IMR-90 (cell line): Measurements from ENCODE around the gene CD96. TPM values are rescaled to one million over a fixed set of nuclear protein-coding genes. Genes with fewer than 3 reads are reported as not detected.

Experiments
- ATAC-seq: fragments of 200-7000 bp; cut with Tn5 transposase; 2 replicates; pipeline ENCODE4 v1.9.1; 2020; ENCODE audit warnings: low read depth, mild to moderate bottlenecking, moderate library complexity
- BruUV-seq: library from RNA; stranded (reverse); fragments of 400-500 nt; replicated peaks from 2 replicates; lab custom pipeline; 2021; lab: Mats Ljungman, UMichigan
- CTCF ChIA-PET: fragments of 300-600 bp; formaldehyde crosslinking; extraction: SDS; loops from one replicate; lab custom pipeline; 2021; ENCODE audit warnings: antibody characterized with exemption; lab: Yijun Ruan, JAX
- POLR2A ChIA-PET: fragments of 300-600 bp; sonication (Branson Sonifier 250); formaldehyde crosslinking; loops from one replicate; lab custom pipeline; 2022; ENCODE audit warnings: antibody characterized with exemption; ENCODE audit not compliant: unreplicated experiment; lab: Charles Lee
- DNase-seq: peaks from one replicate; pipeline ENCODE4 v3.0.0; 2013
- H2AFZ ChIP-seq: replicated peaks from 2 replicates; pipeline ENCODE3; 2013; ENCODE audit warnings: low read length, mild to moderate bottlenecking; ENCODE audit not compliant: poor library complexity
- H2AK5ac ChIP-seq: 2 replicates; pipeline ENCODE4 v1.6.1; 2013; ENCODE audit warnings: low read depth, low read length, inconsistent platforms
- H2AK9ac ChIP-seq: replicated peaks from 2 replicates; pipeline ENCODE3; 2013; ENCODE audit warnings: mild to moderate bottlenecking, low read depth, low read length, moderate library complexity; ENCODE audit not compliant: poor library complexity
- H2BK120ac ChIP-seq: 2 replicates; pipeline ENCODE4 v1.6.1; 2013; ENCODE audit warnings: low read depth, low read length, inconsistent platforms
- H2BK15ac ChIP-seq: 3 replicates; pipeline ENCODE4 v1.6.1; 2013; ENCODE audit warnings: low read depth, low read length, inconsistent platforms
- H2BK20ac ChIP-seq: 2 replicates; pipeline ENCODE4 v1.6.1; 2013; ENCODE audit warnings: low read depth, mild to moderate bottlenecking, inconsistent platforms, low read length, moderate library complexity
- H2BK5ac ChIP-seq: 2 replicates; pipeline ENCODE4 v1.6.1; 2013; ENCODE audit warnings: mild to moderate bottlenecking, low read depth, low read length, inconsistent platforms; ENCODE audit not compliant: poor library complexity, severe bottlenecking
- H3K14ac ChIP-seq: replicated peaks from 2 replicates; pipeline ENCODE4 v1.6.1; 2013; ENCODE audit warnings: low read depth, low read length, inconsistent platforms
- H3K18ac ChIP-seq: 2 replicates; pipeline ENCODE4 v1.6.1; 2013; ENCODE audit warnings: low read depth, low read length, control low read depth
- H3K23ac ChIP-seq: 2 replicates; pipeline ENCODE4 v1.6.1; 2013; ENCODE audit warnings: low read depth, low read length, inconsistent platforms
- H3K27ac ChIP-seq: 2 replicates; pipeline ENCODE4 v1.5.1; 2013; ENCODE audit warnings: mild to moderate bottlenecking, control low read depth, low read length; ENCODE audit not compliant: insufficient read depth
- H3K27me3 ChIP-seq: 2 replicates; pipeline ENCODE4 v1.6.1; 2013; ENCODE audit warnings: low read length; ENCODE audit not compliant: control insufficient read depth, insufficient read depth
- H3K36me3 ChIP-seq: 2 replicates; pipeline ENCODE4 v1.6.1; 2013; ENCODE audit warnings: low read length, mixed read lengths; ENCODE audit not compliant: control insufficient read depth, insufficient read depth
- H3K4ac ChIP-seq: 2 replicates; pipeline ENCODE4 v1.6.1; 2013; ENCODE audit warnings: low read depth, low read length, inconsistent platforms
- H3K4me1 ChIP-seq: 2 replicates; pipeline ENCODE4 v1.6.1; 2013; ENCODE audit warnings: low read length, mixed read lengths; ENCODE audit not compliant: control insufficient read depth, insufficient read depth
- H3K4me2 ChIP-seq: 2 replicates; pipeline ENCODE4 v1.6.1; 2013; ENCODE audit warnings: low read depth, mild to moderate bottlenecking, control low read depth, low read length, moderate library complexity
- H3K4me3 ChIP-seq: 2 replicates; pipeline ENCODE4 v1.5.1; 2013; ENCODE audit warnings: low read depth, mild to moderate bottlenecking, control low read depth, low read length, moderate library complexity; ENCODE audit not compliant: insufficient read depth
- H3K56ac ChIP-seq: 2 replicates; pipeline ENCODE4 v1.6.1; 2013; ENCODE audit warnings: low read length, inconsistent platforms; ENCODE audit not compliant: insufficient read depth; ENCODE audit errors: extremely low read depth
- H3K79me1 ChIP-seq, 2 experiments: 2 replicates each; pipeline ENCODE4 v1.6.1; 2013; ENCODE audit warnings: low read length in 2 of 2, inconsistent platforms in 1 of 2, low read depth in 1 of 2
- H3K9ac ChIP-seq: 2 replicates; pipeline ENCODE4 v1.6.1; 2013; ENCODE audit warnings: low read depth, low read length, control low read depth
- H3K9me1 ChIP-seq: 2 replicates; pipeline ENCODE4 v1.6.1; 2013; ENCODE audit warnings: low read length, inconsistent platforms; ENCODE audit not compliant: insufficient read depth
- H3K9me3 ChIP-seq: 2 replicates; pipeline ENCODE4 v1.6.1; 2013; ENCODE audit warnings: low read length; ENCODE audit not compliant: control insufficient read depth, insufficient read depth
- H4K20me1 ChIP-seq: 2 replicates; pipeline ENCODE4 v1.6.1; 2013; ENCODE audit warnings: low read length, inconsistent platforms; ENCODE audit not compliant: insufficient read depth
- H4K5ac ChIP-seq: 2 replicates; pipeline ENCODE4 v1.6.1; 2013; ENCODE audit warnings: mild to moderate bottlenecking, low read depth, low read length, control low read depth
- H4K8ac ChIP-seq, 2 experiments: 2 replicates each; pipeline ENCODE4 v1.6.1; 2013; ENCODE audit warnings: low read depth in 2 of 2, low read length in 2 of 2, control low read depth in 1 of 2, inconsistent platforms in 1 of 2
- H4K91ac ChIP-seq: 2 replicates; pipeline ENCODE4 v1.6.1; 2013; ENCODE audit warnings: low read depth, low read length, inconsistent platforms; ENCODE audit not compliant: insufficient read depth
- BHLHE40 ChIP-seq: fragments of 150-350 bp; IDR thresholded peaks from 2 replicates; pipeline ENCODE4 v1.6.1; 2016; ENCODE audit warnings: mild to moderate bottlenecking, low read depth, low read length
- CEBPB ChIP-seq: IDR thresholded peaks from 2 replicates; pipeline ENCODE4 v1.6.1; 2012; ENCODE audit warnings: low read depth, low read length, improper control_type of control experiment
- CHD1 ChIP-seq: IDR thresholded peaks from 2 replicates; pipeline ENCODE4 v1.6.1; 2012; ENCODE audit warnings: low read depth, low read length, improper control_type of control experiment
- CTCF ChIP-seq: conservative IDR thresholded peaks from 2 replicates; pipeline ENCODE4 v1.5.1; 2012; ENCODE audit warnings: mild to moderate bottlenecking, low read depth, low read length, improper control_type of control experiment
- FOS ChIP-seq: fragments of 150-350 bp; IDR thresholded peaks from 2 replicates; pipeline ENCODE4 v1.6.1; 2016; ENCODE audit warnings: low read depth, low read length
- MAFK ChIP-seq: IDR thresholded peaks from 2 replicates; pipeline ENCODE4 v1.6.1; 2012; ENCODE audit warnings: low read depth, low read length, improper control_type of control experiment
- MAZ ChIP-seq: IDR thresholded peaks from 2 replicates; pipeline ENCODE4 v1.6.1; 2012; ENCODE audit warnings: low read depth, mild to moderate bottlenecking, low read length, improper control_type of control experiment, moderate library complexity, borderline replicate concordance
- MXI1 ChIP-seq: IDR thresholded peaks from 2 replicates; pipeline ENCODE4 v1.6.1; 2012; ENCODE audit warnings: low read depth, mild to moderate bottlenecking, low read length, moderate library complexity, borderline replicate concordance
- NFE2L2 ChIP-seq: fragments of 150-350 bp; IDR thresholded peaks from 2 replicates; pipeline ENCODE4 v1.6.1; 2016; ENCODE audit warnings: low read depth, mild to moderate bottlenecking, low read length
- POLR2A ChIP-seq: IDR thresholded peaks from 2 replicates; pipeline ENCODE4 v1.6.1; 2012; ENCODE audit warnings: mild to moderate bottlenecking, low read depth, low read length
- RAD21 ChIP-seq: IDR thresholded peaks from 2 replicates; pipeline ENCODE4 v1.6.1; 2012; ENCODE audit warnings: low read length, improper control_type of control experiment
- RCOR1 ChIP-seq: IDR thresholded peaks from 2 replicates; pipeline ENCODE4 v1.6.1; 2012; ENCODE audit warnings: mild to moderate bottlenecking, low read length, improper control_type of control experiment; ENCODE audit not compliant: insufficient replicate concordance
- RFX5 ChIP-seq: IDR thresholded peaks from 2 replicates; pipeline ENCODE4 v1.8.0; 2012; ENCODE audit warnings: low read depth, mild to moderate bottlenecking, low read length, moderate library complexity
- SMC3 ChIP-seq: fragments of 150-350 bp; IDR thresholded peaks from 2 replicates; pipeline ENCODE4 v1.6.1; 2016; ENCODE audit warnings: low read depth, mild to moderate bottlenecking, antibody characterized with exemption, low read length, moderate library complexity
- USF2 ChIP-seq: fragments of 150-350 bp; IDR thresholded peaks from 2 replicates; pipeline ENCODE4 v1.6.1; 2017; ENCODE audit warnings: mild to moderate bottlenecking, antibody characterized with exemption, low read length, low read depth
- WGBS, 2 experiments: methylation state at CpG; one replicate each; pipeline versions ENCODE4 v1.1.5 to v1.1.7; 2013; ENCODE audit warnings: missing lambda C conversion rate in 2 of 2; ENCODE audit not compliant: insufficient read length in 1 of 2; ENCODE audit errors: extremely low coverage in 2 of 2; 5-methylcytosine and 5-hydroxymethylcytosine counted together
- dilution Hi-C: fragments of 300-500 bp; cut with HindIII; formaldehyde crosslinking; loops from one replicate; pipeline ENCODE4 v1.14.3; 2018; ENCODE audit warnings: low sequenced_read_pairs; ENCODE audit not compliant: unreplicated experiment
- in situ Hi-C: fragments of 300-500 bp; cut with MboI; formaldehyde crosslinking; loops from 3 replicates; pipeline ENCODE4 v1.14.3; 2019; ENCODE audit warnings: low sequenced_read_pairs, inconsistent platforms, mixed read lengths
- intact Hi-C: fragments of 100-400 bp; cut with micrococcal nuclease; formaldehyde crosslinking; loops from 2 replicates; pipeline ENCODE4 v1.10.0; 2022
- polyA plus RNA-seq, 3 experiments: library from polyadenylated mRNA; depleted of rRNA; stranded (reverse); fragments of >200 nt; gene quantifications; 2 replicates each; pipeline ENCODE4 v1.2.3, GENCODE V29; 2012; ENCODE audit warnings: low replicate concordance in 1 of 3
- total RNA-seq: library from RNA; depleted of rRNA; stranded (reverse); fragments of >200 nt; gene quantifications from 2 replicates; pipeline ENCODE4 v1.2.3, GENCODE V29; 2012
- TF ChIP-seq, protein P1 (sequence below): fragments of 150-350 bp; IDR thresholded peaks from 2 replicates; pipeline ENCODE4 v1.6.1; 2016; ENCODE audit warnings: low read depth, mild to moderate bottlenecking, low read length, moderate library complexity, borderline replicate concordance

Gene CD96
- total and polyA plus RNA-seq, 2 of the 4 experiments (the other 2 are of a cell fraction): 0.05 to 0.18 TPM

DNA sequence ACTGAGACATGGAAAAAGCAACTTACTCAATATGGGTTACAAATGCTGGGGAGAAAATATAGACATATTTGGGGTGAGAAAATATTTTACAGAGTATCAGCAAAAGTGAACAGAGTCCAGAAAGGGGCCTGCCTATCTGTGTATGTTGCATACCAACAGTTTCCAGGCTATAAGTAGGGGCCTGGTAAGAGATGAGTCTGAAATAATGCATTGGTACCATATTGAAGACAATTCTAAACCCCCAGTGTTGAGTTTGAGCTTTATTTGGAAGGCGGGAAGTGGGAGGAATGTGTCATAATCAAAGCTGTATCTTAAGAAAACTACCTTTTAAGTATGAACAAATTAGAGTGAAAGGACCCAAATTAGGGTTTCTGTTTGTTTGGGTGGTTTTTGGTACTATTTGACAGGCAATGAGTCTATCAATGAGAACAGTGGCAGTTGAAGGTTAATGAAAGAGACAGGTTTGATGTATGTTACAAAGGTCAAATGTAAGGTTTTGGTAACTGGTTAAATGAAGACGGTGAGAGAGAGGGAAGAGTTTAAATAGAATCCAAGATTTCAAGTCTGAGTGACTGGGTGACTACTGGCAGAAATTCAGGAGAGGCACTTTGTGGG is 159.4 kb downstream of the CD96 start:
- TF ChIP-seq CTCF (no peak), CHD1 (no peak), BHLHE40 (no peak), MXI1 (no peak), CEBPB (no peak), MAZ (no peak), SMC3 (no peak), NFE2L2 (no peak), POLR2A (no peak), FOS (no peak), MAFK (no peak), RAD21 (no peak), USF2 (no peak), RCOR1 (no peak), RFX5 (no peak)
- TF ChIP-seq, protein P1, sequence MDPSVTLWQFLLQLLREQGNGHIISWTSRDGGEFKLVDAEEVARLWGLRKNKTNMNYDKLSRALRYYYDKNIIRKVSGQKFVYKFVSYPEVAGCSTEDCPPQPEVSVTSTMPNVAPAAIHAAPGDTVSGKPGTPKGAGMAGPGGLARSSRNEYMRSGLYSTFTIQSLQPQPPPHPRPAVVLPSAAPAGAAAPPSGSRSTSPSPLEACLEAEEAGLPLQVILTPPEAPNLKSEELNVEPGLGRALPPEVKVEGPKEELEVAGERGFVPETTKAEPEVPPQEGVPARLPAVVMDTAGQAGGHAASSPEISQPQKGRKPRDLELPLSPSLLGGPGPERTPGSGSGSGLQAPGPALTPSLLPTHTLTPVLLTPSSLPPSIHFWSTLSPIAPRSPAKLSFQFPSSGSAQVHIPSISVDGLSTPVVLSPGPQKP: no peak
- Histone ChIP-seq H3K23ac (no peak overlapping the region), H4K91ac (no peak overlapping the region), H3K14ac (0 out of 2 replicates have a peak overlapping the region, but pooled peaks have one; percentile 11), H3K18ac (no peak overlapping the region), H3K4me1 (no peaks in the 10 kb centered on the region), H4K5ac (no peak overlapping the region), H2AK9ac (no peak overlapping the region), H3K27me3 (no peaks in the 10 kb centered on the region), H3K56ac (no peak overlapping the region), H2AK5ac (no peak overlapping the region), H2AFZ (no peak overlapping the region), H3K9me1 (no peaks in the 10 kb centered on the region), H4K8ac (no peak overlapping the region), H3K4ac (no peak overlapping the region), H3K4me3 (no peak overlapping the region), H2BK5ac (no peak overlapping the region), H2BK20ac (no peak overlapping the region), H3K27ac (no peak overlapping the region), H3K36me3 (no peaks in the 10 kb centered on the region), H2BK15ac (no peak overlapping the region), H3K9ac (no peak overlapping the region), H3K9me3 (no peaks in the 10 kb centered on the region), H3K79me1 (no peaks in the 10 kb centered on the region), H4K20me1 (no peaks in the 10 kb centered on the region), H3K4me2 (no peak overlapping the region), H2BK120ac (no peak overlapping the region)
- BruUV-seq: no TSS peak
- in situ Hi-C loops: no loop called here
- no peak for DNase-seq
- no peak for ATAC-seq
- dilution Hi-C loops: loop anchor here (25.0 kb wide), 1 partner anchor 261 kb away; no protein-coding TSS in a partner anchor
- intact Hi-C loops: no loop called here
- ChIA-PET POLR2A (no interaction called here), CTCF (no interaction called here)
- 83 to 100% methylated on average over 1 of the region's 2 CpGs for WGBS, 2 experiments
